RPMI7951 (cell line): ENCODE results near the gene KLF4. TPM values are rescaled to one million over a fixed set of nuclear protein-coding genes. Genes with fewer than 3 reads are reported as not detected.

Source experiments
- DNase-seq: peaks from one replicate; pipeline ENCODE4 v3.0.0-alpha.2; 2012; ENCODE audit warnings: low read depth
- total RNA-seq: library from RNA; depleted of rRNA; stranded (reverse); fragments of >200 nt; shearing (Covaris generic); gene quantifications from 2 replicates; pipeline ENCODE4 v1.2.3, GENCODE V29; 2014; rRNA removed

Gene KLF4
- total RNA-seq, 1 experiment from 2014 or later, result 5.0 TPM

DNA sequence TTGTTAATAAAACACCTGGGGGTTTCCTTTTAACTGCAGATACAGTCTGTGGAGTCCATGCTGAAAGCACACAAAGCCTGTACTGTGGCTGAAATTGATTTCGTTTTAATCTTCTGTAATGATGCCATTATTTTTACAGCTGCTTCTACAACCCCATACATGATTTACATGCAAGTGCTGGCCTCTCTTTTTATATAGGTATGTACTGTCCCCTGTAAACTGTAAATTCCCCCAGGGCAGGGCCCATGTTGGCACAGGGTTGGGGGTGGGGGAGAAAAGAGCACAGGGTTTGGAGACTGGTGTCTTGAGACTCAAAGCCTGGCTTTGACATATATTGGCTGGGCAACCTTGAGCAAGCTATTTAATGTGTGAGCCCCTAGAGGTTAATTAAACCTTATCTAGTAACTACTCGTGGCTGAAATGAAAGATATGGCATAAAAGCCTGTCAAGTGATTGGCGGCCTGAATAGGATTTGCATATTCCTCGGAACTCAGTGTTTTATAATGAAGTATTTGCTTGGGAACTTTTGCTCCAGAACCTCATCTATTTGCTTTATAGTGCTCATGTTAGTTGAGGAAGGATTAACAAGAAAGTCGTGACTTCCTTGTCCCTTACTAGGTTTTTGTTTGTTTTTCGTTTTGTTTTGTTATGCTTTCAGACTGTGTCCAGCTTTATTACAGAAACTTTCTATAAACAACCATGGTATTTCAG is 34.0 kb downstream of the KLF4 start:
- DNase-seq, result no peak

DNA sequence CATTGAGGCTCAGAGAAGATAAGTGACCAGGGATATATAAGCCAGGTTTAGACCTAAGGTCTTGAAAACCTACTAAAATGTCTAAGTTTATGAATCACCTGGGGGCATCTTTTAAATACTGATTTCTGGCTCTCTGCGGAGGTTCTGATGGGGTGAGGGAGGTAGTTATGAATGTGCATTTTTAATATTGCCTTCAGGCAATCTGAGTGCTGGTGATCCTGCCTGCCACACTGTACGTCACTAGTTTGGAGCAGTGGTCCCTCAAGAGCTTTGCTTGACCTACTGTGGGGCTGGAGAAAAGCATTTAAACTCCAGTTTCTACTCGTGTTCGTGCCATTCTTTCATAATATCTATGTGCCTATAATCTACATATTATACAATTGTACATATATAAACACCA is 36.1 kb downstream of the KLF4 start:
- no peak for DNase-seq

DNA sequence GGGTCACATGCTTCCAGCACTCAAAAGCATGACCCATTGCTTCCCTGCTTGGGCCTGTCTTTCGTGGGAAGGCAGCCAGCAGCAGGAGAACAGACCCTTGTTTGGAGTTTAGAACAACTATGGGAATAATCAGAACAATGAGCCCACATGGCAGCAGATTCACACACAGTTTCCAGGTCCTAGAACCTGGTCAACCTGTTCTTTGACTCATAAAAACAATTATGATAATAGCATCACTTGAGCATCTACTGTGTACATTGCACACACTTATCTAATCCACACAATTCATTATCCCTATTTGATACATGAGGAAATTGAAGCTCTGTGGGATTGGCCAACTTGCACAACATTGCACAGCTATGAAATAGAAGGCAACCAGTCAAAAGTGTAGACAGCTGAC is 41.7 kb downstream of the KLF4 start:
- DNase-seq, result no peak

DNA sequence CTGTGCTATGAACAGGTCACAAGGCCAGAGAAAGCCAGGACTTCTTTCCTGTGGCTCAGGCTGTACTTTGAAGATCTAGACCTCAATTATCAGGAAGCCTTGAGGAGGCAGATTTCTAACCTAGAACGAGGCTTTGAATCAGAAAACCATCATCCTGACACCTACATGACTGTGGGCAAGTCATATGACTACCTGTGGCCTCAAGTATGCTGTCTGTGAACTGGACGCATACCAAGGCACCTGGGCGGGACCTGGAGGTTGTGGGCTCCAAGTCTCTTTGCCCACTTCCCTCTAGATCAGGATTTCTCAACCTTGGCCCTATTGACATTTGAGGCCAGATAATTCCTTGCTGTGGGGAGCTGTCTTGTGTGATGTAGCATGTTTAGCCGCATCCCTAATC is 42.5 kb downstream of the KLF4 start:
- no peak for DNase-seq

GRCh38 chr9:107446491-107446890 is 43.1 kb downstream of the KLF4 start:
- no peak for DNase-seq

- DNase-seq, result no peak
Measured at GRCh38 chr9:107443786-107444185, 45.8 kb downstream of the KLF4 start.

- DNase-seq, result no peak
Measured at GRCh38 chr9:107439991-107440456, 49.5 kb downstream of the KLF4 start.

- DNase-seq, result peak; percentile 60
Measured at GRCh38 chr9:107438211-107439031, 51.1 kb downstream of the KLF4 start.

- no peak for DNase-seq
Measured at GRCh38 chr9:107437716-107438115, 51.9 kb downstream of the KLF4 start.

DNA sequence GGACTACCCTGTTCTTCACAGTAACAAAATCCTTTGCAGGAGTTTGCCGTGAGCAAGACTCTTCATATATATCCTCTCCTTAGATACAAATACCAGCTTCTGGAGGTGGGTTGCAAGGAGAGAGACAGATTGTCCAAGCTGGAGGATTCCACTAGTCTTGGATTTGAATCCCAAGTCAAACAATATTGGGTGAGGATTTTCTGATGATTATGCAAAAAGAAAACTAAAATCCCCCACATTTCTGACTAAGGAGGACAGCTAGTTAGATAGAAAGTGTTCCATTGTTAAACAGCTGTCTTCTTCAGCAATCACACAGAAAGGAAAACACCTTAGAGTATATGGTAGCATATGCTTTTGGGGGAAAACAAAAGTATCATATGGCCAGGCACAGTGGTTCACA is 54.2 kb downstream of the KLF4 start:
- DNase-seq, result no peak

Other genes starting within 250 kb of the KLF4 start
- gene RAD23B, start 206.5 kb downstream of the KLF4 start, total RNA-seq, result 122 and 139 TPM in 2 replicates